Suprapubic skin (tissue), 4 donors: ENCODE measurements around the gene INAFM2.

Source experiments
- CTCF ChIP-seq, 2 donors: fragments of 200-600 bp in 1 of 2; fragments of 450-650 bp in 1 of 2; sonication (generic) in 1 of 2; IDR thresholded peaks; one replicate each; pipeline ENCODE4 v1.5.1; 2016 to 2019; ENCODE audit warnings: antibody characterized with exemption in 2 of 2, mild to moderate bottlenecking in 1 of 2, moderate library complexity in 1 of 2
- POLR2A ChIP-seq, 2 donors: fragments of 450-650 bp; IDR thresholded peaks; one replicate each; pipeline ENCODE4 v1.6.1; 2017; ENCODE audit warnings: antibody characterized with exemption in 2 of 2, mild to moderate bottlenecking in 2 of 2, moderate library complexity in 2 of 2
- POLR2AphosphoS5 ChIP-seq, 3 donors: sonication (generic); formaldehyde crosslinking; IDR thresholded peaks; one replicate each; pipeline ENCODE4 v1.6.1; 2017; ENCODE audit warnings: antibody characterized with exemption in 3 of 3

GRCh38 chr15:40336744-40337122, 13.2 kb downstream of the INAFM2 start:
- TF ChIP-seq CTCF (IDR thresholded peaks at IDR 0.05) (no peak), POLR2A (IDR thresholded peaks at IDR 0.05) (no peak), POLR2AphosphoS5 (IDR thresholded peaks at IDR 0.05) (no peak)
